ENCODE results near the gene ICAM3.

The ICAM3 gene

DNA sequence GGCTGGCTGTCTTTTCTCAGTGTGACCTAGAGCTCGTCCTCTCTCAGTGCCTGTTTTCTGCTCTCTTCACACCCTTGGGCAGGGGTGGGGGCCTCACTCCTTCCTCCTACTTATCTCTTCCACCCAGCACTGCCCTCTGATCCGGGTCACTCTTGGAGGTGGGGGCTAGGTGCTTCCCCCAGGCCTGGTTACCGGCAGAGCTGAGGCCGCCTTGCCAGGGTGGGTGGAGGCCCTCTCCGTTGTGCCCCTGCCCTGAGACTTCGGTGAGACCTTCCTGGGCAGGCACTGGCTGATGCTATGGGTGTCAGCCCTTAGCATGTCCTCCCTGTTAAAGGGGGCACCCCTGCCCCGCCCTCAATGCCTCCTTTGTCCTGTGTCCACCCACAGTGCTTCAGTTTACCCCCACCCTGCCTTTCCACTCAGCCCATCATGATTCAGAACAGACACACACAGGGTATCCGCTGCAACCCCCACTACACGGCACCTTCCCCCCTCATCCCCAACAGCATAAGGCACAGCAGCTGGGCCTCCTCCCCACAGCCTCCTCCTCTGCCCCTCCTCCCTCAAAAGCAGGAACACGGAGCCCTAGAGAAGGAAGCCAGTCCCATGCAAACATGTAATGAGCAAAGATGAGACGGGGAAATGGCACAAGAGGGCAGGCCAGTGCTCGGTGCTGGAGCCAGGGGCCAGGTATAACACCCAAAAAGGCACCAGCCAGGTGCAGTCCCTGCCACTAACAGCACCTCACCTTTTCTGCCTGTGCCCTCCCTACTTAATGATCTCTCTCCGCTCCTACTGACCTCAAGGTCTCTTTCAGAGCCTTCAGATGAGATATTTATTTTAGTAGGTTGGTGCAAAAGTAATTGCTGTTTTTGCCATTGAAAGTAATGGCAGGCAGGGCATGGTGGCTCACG is 39.6 kb downstream of the ICAM3 start:
- Histone ChIP-seq H3K4me2 (ENCODE audit: low read depth, low read length, poor library complexity, severe bottlenecking) (no peak overlapping the region), H3K9ac (ENCODE audit: low read length) (no peak overlapping the region), H3K79me2 (ENCODE audit: insufficient read depth, low read length) (no peaks in the 10 kb centered on the region), H3K27me3 (ENCODE audit: low read length) (no peaks in the 10 kb centered on the region), H4K20me1 (ENCODE audit: low read depth, low read length) (no peaks in the 10 kb centered on the region), H3K36me3 (ENCODE audit: low read length) (no peaks in the 10 kb centered on the region), H3K9me3 (ENCODE audit: insufficient read depth, low read length) (no peaks in the 10 kb centered on the region), H3K27ac (ENCODE audit: low read depth, low read length) (no peak overlapping the region), H3K4me3 (ENCODE audit: insufficient read depth, low read length, poor library complexity, severe bottlenecking) (no peak overlapping the region), H2AFZ (ENCODE audit: low read depth, low read length, severe bottlenecking) (no peak overlapping the region), H3K9me2 (replicated peaks; ENCODE audit: insufficient read depth, low read length) (no peaks in the 10 kb centered on the region), H3F3A (ENCODE audit: insufficient read depth) (no peaks in the 10 kb centered on the region)
- TF ChIP-seq, protein P1, sequence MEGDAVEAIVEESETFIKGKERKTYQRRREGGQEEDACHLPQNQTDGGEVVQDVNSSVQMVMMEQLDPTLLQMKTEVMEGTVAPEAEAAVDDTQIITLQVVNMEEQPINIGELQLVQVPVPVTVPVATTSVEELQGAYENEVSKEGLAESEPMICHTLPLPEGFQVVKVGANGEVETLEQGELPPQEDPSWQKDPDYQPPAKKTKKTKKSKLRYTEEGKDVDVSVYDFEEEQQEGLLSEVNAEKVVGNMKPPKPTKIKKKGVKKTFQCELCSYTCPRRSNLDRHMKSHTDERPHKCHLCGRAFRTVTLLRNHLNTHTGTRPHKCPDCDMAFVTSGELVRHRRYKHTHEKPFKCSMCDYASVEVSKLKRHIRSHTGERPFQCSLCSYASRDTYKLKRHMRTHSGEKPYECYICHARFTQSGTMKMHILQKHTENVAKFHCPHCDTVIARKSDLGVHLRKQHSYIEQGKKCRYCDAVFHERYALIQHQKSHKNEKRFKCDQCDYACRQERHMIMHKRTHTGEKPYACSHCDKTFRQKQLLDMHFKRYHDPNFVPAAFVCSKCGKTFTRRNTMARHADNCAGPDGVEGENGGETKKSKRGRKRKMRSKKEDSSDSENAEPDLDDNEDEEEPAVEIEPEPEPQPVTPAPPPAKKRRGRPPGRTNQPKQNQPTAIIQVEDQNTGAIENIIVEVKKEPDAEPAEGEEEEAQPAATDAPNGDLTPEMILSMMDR (IDR thresholded peaks at IDR 0.05; ENCODE audit: insufficient read depth, low read length, poor library complexity, severe bottlenecking): no peak
- no peak for TF ChIP-seq EZH2phosphoT487 (conservative IDR thresholded peaks at IDR 0.05; ENCODE audit: low read length)

DNA sequence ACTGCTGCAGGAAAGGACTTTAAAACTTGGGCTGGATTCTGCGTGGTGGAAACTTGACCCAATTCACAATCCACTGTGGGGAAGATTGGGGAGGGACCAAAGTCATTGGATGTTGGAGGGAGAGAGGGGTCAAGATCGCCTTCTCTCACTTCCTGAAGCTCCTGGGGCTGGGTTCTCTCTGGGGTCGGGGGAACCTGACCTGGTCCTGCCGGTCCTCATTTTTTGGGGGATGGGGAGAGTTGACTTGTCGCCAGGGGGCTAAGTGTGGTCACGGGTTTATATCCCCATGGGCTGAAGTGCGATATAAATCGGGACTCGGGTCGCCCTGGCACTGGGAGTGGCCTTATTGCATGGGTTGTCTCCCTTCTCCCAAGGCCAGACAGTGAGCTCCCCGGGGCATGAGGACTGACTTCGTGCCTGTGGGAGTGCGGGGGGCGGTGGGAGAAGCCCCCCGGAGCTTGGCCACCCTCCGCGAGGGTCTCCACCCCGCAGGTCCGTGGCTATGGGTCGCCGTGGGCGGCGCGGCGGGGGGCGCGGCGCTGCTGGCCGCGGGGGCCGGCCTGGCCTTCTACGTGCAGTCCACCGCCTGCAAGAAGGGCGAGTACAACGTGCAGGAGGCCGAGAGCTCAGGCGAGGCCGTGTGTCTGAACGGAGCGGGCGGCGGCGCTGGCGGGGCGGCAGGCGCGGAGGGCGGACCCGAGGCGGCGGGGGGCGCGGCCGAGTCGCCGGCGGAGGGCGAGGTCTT is 43.4 kb downstream of the ICAM3 start:
- H3K9me2 ChIP-seq (replicated peaks; ENCODE audit: insufficient read depth, low read length): no peaks in the 10 kb centered on the region
- no peak overlapping the region for H2AFZ ChIP-seq (ENCODE audit: low read depth, low read length, severe bottlenecking)
- no peak overlapping the region for H3K27ac ChIP-seq (ENCODE audit: low read depth, low read length)
- no peak overlapping the region for H3K4me3 ChIP-seq (ENCODE audit: insufficient read depth, low read length, poor library complexity, severe bottlenecking)
- TF ChIP-seq EZH2phosphoT487 (conservative IDR thresholded peaks at IDR 0.05; ENCODE audit: low read length): no peak
- TF ChIP-seq, protein P1 (IDR thresholded peaks at IDR 0.05; ENCODE audit: insufficient read depth, low read length, poor library complexity, severe bottlenecking): no peak
- 0 out of 2 replicates have a peak overlapping the region, but pooled peaks have one; percentile 14 for H3K9ac ChIP-seq (ENCODE audit: low read length)
- H3K4me2 ChIP-seq (ENCODE audit: low read depth, low read length, poor library complexity, severe bottlenecking): peak overlapping the region; percentile 49
- no peaks in the 10 kb centered on the region for H3K27me3 ChIP-seq (ENCODE audit: low read length)
- no peaks in the 10 kb centered on the region for H3K79me2 ChIP-seq (ENCODE audit: insufficient read depth, low read length)
- H3F3A ChIP-seq (ENCODE audit: insufficient read depth): no peaks in the 10 kb centered on the region
- no peaks in the 10 kb centered on the region for H3K9me3 ChIP-seq (ENCODE audit: insufficient read depth, low read length)
- no peaks in the 10 kb centered on the region for H4K20me1 ChIP-seq (ENCODE audit: low read depth, low read length)
- no peaks in the 10 kb centered on the region for H3K36me3 ChIP-seq (ENCODE audit: low read length)

DNA sequence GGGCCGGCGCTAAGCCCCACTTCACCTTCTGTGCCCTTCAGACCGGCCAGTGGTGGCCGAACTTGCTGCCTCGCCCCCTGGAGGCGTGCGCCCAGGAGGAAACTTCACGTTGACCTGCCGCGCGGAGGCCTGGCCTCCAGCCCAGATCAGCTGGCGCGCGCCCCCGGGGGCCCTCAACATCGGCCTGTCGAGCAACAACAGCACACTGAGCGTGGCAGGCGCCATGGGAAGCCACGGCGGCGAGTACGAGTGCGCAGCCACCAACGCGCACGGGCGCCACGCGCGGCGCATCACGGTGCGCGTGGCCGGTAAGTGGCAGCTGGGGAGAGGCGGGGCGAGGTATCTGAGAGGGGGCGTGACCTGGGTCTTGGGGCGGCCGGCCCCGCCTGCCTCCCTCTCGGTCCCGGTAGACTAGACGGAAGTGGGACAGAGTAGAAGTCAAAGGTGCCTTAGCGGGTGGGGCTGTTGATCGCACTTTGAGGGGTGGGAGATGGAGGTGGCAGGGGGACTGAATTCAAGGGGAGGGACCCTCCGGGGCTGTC is 44.0 kb downstream of the ICAM3 start:
- 0 out of 2 replicates have a peak overlapping the region, but pooled peaks have one; percentile 14 for H3K9ac ChIP-seq (ENCODE audit: low read length)
- H3F3A ChIP-seq (ENCODE audit: insufficient read depth): no peaks in the 10 kb centered on the region
- no peak overlapping the region for H3K4me3 ChIP-seq (ENCODE audit: insufficient read depth, low read length, poor library complexity, severe bottlenecking)
- no peaks in the 10 kb centered on the region for H3K27me3 ChIP-seq (ENCODE audit: low read length)
- no peaks in the 10 kb centered on the region for H3K9me3 ChIP-seq (ENCODE audit: insufficient read depth, low read length)
- H3K79me2 ChIP-seq (ENCODE audit: insufficient read depth, low read length): no peaks in the 10 kb centered on the region
- H4K20me1 ChIP-seq (ENCODE audit: low read depth, low read length): no peaks in the 10 kb centered on the region
- no peaks in the 10 kb centered on the region for H3K9me2 ChIP-seq (replicated peaks; ENCODE audit: insufficient read depth, low read length)
- no peak overlapping the region for H3K27ac ChIP-seq (ENCODE audit: low read depth, low read length)
- H2AFZ ChIP-seq (ENCODE audit: low read depth, low read length, severe bottlenecking): no peak overlapping the region
- peak overlapping the region; percentile 49 for H3K4me2 ChIP-seq (ENCODE audit: low read depth, low read length, poor library complexity, severe bottlenecking)
- TF ChIP-seq, protein P1 (IDR thresholded peaks at IDR 0.05; ENCODE audit: insufficient read depth, low read length, poor library complexity, severe bottlenecking): no peak
- no peak for TF ChIP-seq EZH2phosphoT487 (conservative IDR thresholded peaks at IDR 0.05; ENCODE audit: low read length)
- H3K36me3 ChIP-seq (ENCODE audit: low read length): no peaks in the 10 kb centered on the region

Data from SU-DHL-6 (cell line).